ENCODE measurements around the gene TLCD3B. TPM values are rescaled to one million over a fixed set of nuclear protein-coding genes. Genes with fewer than 3 reads are reported as not detected.

Gene TLCD3B
- total RNA-seq, 4 donors from 2014 or later: 0.27 TPM; not detected in 3

DNA sequence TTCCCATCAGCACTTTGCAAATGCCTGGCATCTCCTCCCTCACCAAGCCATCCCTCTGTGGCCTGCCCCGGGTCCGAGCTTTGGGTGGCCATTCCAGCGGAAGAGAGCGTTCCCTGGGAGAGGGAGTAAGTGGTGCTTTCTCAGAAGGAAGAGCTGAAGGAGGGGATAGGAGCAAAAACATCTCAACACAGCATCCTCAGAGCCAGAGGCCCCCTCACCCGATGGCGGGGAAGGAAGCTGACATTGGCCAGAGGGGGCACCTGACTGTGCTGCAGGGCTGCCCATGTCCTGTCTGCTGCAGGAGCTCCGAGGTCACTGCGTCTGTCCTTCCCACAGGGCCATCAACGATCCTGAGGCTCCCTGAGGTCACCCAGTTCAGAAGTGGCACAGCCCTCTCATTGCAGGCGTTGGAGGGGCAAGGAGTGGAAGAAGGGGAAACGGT, 427 bp upstream of the TLCD3B start:
- TF ChIP-seq, protein P1, sequence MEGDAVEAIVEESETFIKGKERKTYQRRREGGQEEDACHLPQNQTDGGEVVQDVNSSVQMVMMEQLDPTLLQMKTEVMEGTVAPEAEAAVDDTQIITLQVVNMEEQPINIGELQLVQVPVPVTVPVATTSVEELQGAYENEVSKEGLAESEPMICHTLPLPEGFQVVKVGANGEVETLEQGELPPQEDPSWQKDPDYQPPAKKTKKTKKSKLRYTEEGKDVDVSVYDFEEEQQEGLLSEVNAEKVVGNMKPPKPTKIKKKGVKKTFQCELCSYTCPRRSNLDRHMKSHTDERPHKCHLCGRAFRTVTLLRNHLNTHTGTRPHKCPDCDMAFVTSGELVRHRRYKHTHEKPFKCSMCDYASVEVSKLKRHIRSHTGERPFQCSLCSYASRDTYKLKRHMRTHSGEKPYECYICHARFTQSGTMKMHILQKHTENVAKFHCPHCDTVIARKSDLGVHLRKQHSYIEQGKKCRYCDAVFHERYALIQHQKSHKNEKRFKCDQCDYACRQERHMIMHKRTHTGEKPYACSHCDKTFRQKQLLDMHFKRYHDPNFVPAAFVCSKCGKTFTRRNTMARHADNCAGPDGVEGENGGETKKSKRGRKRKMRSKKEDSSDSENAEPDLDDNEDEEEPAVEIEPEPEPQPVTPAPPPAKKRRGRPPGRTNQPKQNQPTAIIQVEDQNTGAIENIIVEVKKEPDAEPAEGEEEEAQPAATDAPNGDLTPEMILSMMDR (IDR thresholded peaks at IDR 0.05 in 4 of 5, conservative IDR thresholded peaks at IDR 0.05 in 1 of 5): no peak
- no peak for TF ChIP-seq POLR2A (IDR thresholded peaks at IDR 0.05)
- Histone ChIP-seq H3K4me1 (peaks cover 0 to 15% of the 10 kb centered on the region in 2 donors), H3K4me3 (peak overlapping the region in 2 of 4 donors; percentile 28), H3K27ac (no peak overlapping the region), H3K27me3 (peaks cover 30 to 55% (median 39%) of the 10 kb centered on the region in 3 donors), H3K36me3 (no peaks in the 10 kb centered on the region), H3K9me3 (no peaks in the 10 kb centered on the region)
- intact Hi-C loops (cut with DNase I; ENCODE audit: low total_unique reads) (no loop called here), in situ Hi-C loops (cut with MboI; ENCODE audit: low sequenced_read_pairs in 4 of 4) (loop anchor here in 1 of 4 donors (25.0 kb wide), 1 partner anchor 344 kb away; the partner anchor contains the start of gene QPRT)
- DNase-seq: no peak
- ATAC-seq: no peak

DNA sequence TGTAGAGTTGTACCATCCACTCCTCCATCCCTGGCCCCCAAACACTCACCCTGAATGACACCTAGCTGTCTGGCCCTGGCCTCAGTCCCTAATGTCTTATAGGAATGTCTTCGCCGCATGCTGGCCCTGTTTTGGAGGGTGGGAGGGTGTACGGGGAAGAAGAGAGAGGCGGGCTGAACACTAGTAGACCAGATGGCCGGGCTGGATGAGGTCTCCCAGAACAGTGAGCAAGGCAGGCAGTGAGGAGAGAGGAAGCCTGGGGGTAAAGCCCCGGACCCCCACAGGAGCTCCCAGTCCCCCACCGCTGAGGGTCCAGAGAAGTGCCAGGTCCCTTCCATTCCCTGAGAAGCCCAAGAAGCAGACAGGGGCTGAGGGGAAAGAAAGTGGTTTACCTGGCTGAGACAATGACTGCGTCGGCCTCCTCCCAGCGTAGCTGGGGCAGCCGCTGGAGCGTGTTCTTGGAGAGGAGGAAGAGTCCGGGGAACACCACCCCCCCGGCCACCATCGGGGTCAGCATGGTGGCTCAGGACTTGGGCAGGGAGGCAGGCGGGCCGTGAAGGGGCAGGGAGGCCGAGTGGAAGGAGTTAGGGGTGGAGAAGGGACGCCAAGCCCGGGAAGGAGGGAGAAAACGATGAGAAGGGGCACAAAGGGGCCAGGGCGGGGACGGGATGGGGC, 923 bp downstream of the TLCD3B start:
- in situ Hi-C loops (cut with MboI; ENCODE audit: low sequenced_read_pairs in 4 of 4) (loop anchor here in 1 of 4 donors (25.0 kb wide), 1 partner anchor 343 kb away; the partner anchor contains the start of gene QPRT), intact Hi-C loops (cut with DNase I; ENCODE audit: low total_unique reads) (no loop called here)
- Histone ChIP-seq H3K4me3 (no peak overlapping the region), H3K36me3 (no peaks in the 10 kb centered on the region), H3K27ac (no peak overlapping the region), H3K9me3 (no peaks in the 10 kb centered on the region), H3K4me1 (peaks cover 0 to 15% of the 10 kb centered on the region in 2 donors), H3K27me3 (peaks cover 30 to 54% (median 34%) of the 10 kb centered on the region in 3 donors)
- ATAC-seq (no peak), DNase-seq (no peak)
- TF ChIP-seq POLR2A (IDR thresholded peaks at IDR 0.05): no peak
- TF ChIP-seq, protein P1 (IDR thresholded peaks at IDR 0.05 in 4 of 5, conservative IDR thresholded peaks at IDR 0.05 in 1 of 5): no peak

DNA sequence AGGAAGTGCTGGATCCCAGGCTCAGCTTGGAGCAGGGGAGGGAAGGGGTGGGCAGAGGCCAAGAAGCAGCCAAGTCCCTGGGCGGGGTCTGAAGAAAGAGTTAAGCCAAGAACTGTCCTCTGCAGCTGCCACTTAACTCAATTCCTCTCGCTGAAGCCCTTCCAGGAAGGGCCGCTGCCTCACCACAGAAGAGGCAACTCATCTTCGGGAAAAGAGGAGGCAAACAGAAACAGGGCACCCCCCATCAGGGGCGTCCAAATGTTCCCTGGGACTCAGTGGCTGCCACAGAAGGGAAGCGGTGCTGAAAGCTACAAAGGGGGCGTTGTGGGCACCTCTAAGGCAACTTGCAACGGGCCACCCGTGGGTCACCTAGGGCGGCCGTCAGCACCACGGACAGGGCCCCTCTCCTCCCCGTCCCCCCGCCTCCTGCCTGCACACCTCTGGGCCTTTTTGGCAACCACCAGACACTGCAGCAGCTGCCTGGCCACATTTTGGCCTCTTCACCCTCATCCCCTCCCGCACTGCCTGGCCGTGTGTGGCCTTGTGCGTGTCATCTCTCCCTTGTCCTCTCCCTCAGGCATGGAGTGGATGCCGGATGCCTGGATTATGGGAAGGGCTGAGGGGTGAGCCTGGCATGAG, 2.5 kb downstream of the TLCD3B start:
- Histone ChIP-seq H3K9me3 (no peaks in the 10 kb centered on the region), H3K27ac (no peak overlapping the region), H3K4me3 (no peak overlapping the region), H3K27me3 (peaks cover 29 to 47% (median 30%) of the 10 kb centered on the region in 3 donors), H3K4me1 (peaks cover 0 to 15% of the 10 kb centered on the region in 2 donors), H3K36me3 (no peaks in the 10 kb centered on the region)
- in situ Hi-C loops (cut with MboI; ENCODE audit: low sequenced_read_pairs in 4 of 4) (loop anchor here in 3 of 4 donors (5.0 to 25.0 kb wide), 3 partner anchors 324 to 341 kb away; partner anchors contain the start of gene QPRT (in 1 of the 3)), intact Hi-C loops (cut with DNase I; ENCODE audit: low total_unique reads) (loop anchor here (10.0 kb wide), 1 partner anchor 164 kb away; the partner anchor contains the start of gene CDIPT)
- DNase-seq (peak in 1 of 2 donors; percentile 37), ATAC-seq (peak in 1 of 2 donors; percentile 36)
- no peak for TF ChIP-seq POLR2A (IDR thresholded peaks at IDR 0.05)

DNA sequence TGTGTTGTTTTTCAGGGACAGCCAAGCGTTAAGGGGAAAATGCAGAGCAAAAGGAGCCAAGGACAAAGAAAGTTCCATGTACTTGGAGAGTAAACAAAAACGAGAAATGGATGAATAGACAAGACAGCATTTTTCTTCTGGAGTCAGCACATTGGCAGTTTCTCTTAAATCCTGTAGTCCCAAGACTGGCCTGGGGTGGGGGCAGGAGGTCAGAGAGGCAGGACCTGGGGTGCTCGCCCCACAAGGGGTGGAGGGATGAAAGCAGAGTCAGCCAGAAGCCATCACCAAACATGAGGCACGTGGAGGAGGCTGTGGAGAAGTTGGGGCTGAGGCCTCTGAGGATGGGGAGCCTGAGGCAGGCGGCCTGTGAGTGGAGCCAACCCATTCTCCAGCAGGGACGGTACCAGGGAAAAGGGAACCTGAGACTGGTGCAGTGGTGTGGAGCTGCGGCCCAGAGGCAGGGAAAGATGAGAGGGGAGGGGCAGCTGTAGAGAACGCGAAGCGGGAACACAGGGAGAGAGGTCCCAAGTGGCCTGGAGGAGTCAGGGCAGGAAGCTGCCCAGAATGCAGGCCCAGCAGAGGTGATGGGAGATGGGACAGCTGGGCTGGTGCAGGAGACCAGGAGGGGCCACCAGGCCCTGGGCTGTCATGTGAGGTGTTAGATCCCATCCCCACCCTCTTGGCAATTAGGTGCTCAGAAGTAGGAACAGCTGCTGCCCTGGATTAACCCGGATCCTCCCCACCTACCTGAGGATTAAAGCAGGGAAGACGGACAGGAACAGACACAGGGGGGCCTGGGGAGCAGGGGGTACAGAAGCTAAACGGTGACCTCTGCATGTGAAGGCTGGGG, 3.3 kb downstream of the TLCD3B start:
- H3K27me3 ChIP-seq: peaks cover 22 to 41% (median 29%) of the 10 kb centered on the region in 3 donors
- H3K4me1 ChIP-seq: peaks cover 0 to 15% of the 10 kb centered on the region in 2 donors
- H3K9me3 ChIP-seq: no peaks in the 10 kb centered on the region
- ATAC-seq: no peak
- TF ChIP-seq, protein P1 (IDR thresholded peaks at IDR 0.05 in 4 of 5, conservative IDR thresholded peaks at IDR 0.05 in 1 of 5): no peak
- TF ChIP-seq POLR2A (IDR thresholded peaks at IDR 0.05): no peak
- intact Hi-C loops (cut with DNase I; ENCODE audit: low total_unique reads) (loop anchor here (10.0 kb wide), 1 partner anchor 163 kb away; the partner anchor contains the start of gene CDIPT), in situ Hi-C loops (cut with MboI; ENCODE audit: low sequenced_read_pairs in 4 of 4) (loop anchor here in 3 of 4 donors (5.0 to 25.0 kb wide), 3 partner anchors 323 to 341 kb away; partner anchors contain the start of gene QPRT (in 1 of the 3))
- H3K36me3 ChIP-seq: no peaks in the 10 kb centered on the region
- DNase-seq: no peak
- H3K4me3 ChIP-seq: no peak overlapping the region
- no peak overlapping the region for H3K27ac ChIP-seq

Measured in gastrocnemius medialis (tissue), 4 donors.